Ishikawa (cell line): ENCODE results near the gene IL6R.

Experiments used
- CEBPB ChIP-seq: IDR thresholded peaks from 2 replicates; pipeline ENCODE4 v1.6.1; 2012
- CREB1 ChIP-seq: IDR thresholded peaks from 2 replicates; pipeline ENCODE4 v1.6.1; 2012; ENCODE audit warnings: low read depth
- EP300 ChIP-seq: IDR thresholded peaks from 2 replicates; pipeline ENCODE4 v1.6.1; 2012; ENCODE audit warnings: borderline replicate concordance
- FOXM1 ChIP-seq: IDR thresholded peaks from 2 replicates; pipeline ENCODE4 v1.6.1; 2012; ENCODE audit warnings: low read depth, borderline replicate concordance
- MAX ChIP-seq: IDR thresholded peaks from 2 replicates; pipeline ENCODE4 v1.6.1; 2012
- NFIC ChIP-seq: IDR thresholded peaks from 2 replicates; pipeline ENCODE4 v1.6.1; 2012
- RAD21 ChIP-seq: IDR thresholded peaks from 2 replicates; pipeline ENCODE4 v1.6.1; 2012; ENCODE audit warnings: low read depth
- REST ChIP-seq: IDR thresholded peaks from 2 replicates; pipeline ENCODE4 v1.6.1; 2012; ENCODE audit warnings: low read depth, mild to moderate bottlenecking
- TAF1 ChIP-seq: IDR thresholded peaks from 2 replicates; pipeline ENCODE4 v1.6.1; 2012; ENCODE audit warnings: low read depth, mild to moderate bottlenecking
- TCF12 ChIP-seq: IDR thresholded peaks from 2 replicates; pipeline ENCODE4 v1.6.1; 2012; ENCODE audit warnings: low read depth
- TEAD4 ChIP-seq: IDR thresholded peaks from 2 replicates; pipeline ENCODE4 v1.6.1; 2012
- USF1 ChIP-seq: IDR thresholded peaks from 2 replicates; pipeline ENCODE4 v1.6.1; 2012
- YY1 ChIP-seq: IDR thresholded peaks from 2 replicates; pipeline ENCODE4 v1.6.1; 2012; ENCODE audit warnings: low read depth
- ZBTB7A ChIP-seq: IDR thresholded peaks from 2 replicates; pipeline ENCODE4 v1.6.1; 2012; ENCODE audit warnings: low read depth

Gene IL6R

GRCh38 chr1:154471304-154471703 lies 66.2 kb downstream of the IL6R start:
- TF ChIP-seq USF1 (no peak), TAF1 (no peak), FOXM1 (no peak), YY1 (no peak), MAX (no peak), ZBTB7A (no peak), REST (no peak), CEBPB (no peak)

GRCh38 chr1:154474802-154475201 lies 69.7 kb downstream of the IL6R start:
- TF ChIP-seq NFIC (peak; percentile 63; the same call in 1 of the 2 replicates), EP300 (peak; percentile 13; the same call in 1 of the 2 replicates), TEAD4 (0 out of 2 replicates have a peak, but pooled peaks have one; percentile 19), TCF12 (no peak), RAD21 (no peak), YY1 (no peak), CEBPB (no peak)

- TF ChIP-seq TAF1 (no peak), EP300 (no peak), TCF12 (no peak), CEBPB (no peak), MAX (no peak), NFIC (no peak), CREB1 (no peak)
Observed at GRCh38 chr1:154476791-154477190, 71.6 kb downstream of the IL6R start.

- no peak for TF ChIP-seq CREB1
- no peak for TF ChIP-seq ZBTB7A
- TF ChIP-seq FOXM1, result no peak
- no peak for TF ChIP-seq MAX
Observed at GRCh38 chr1:154478013-154478412, 72.9 kb downstream of the IL6R start.

GRCh38 chr1:154478639-154479038 lies 73.5 kb downstream of the IL6R start:
- TF ChIP-seq TEAD4 (no peak), RAD21 (peak; percentile 44; the same call in 1 of the 2 replicates)

GRCh38 chr1:154479764-154480421 lies 74.8 kb downstream of the IL6R start:
- TF ChIP-seq RAD21 (peak; percentile 98), YY1 (peak; percentile 79), USF1 (no peak), FOXM1 (no peak)

GRCh38 chr1:154481053-154481452 lies 75.9 kb downstream of the IL6R start:
- TF ChIP-seq CREB1 (no peak), YY1 (peak; percentile 40; the same call in 1 of the 2 replicates), TAF1 (no peak), TEAD4 (no peak), REST (no peak), TCF12 (no peak), MAX (no peak)
